ENCODE measurements around the gene GALNTL6. TPM values are rescaled to one million over a fixed set of nuclear protein-coding genes. Genes with fewer than 3 reads are reported as not detected.

The GALNTL6 gene
- total and polyA plus RNA-seq, 2 donors (not counting 1 experiment from before 2014, with no cell fraction given), result 0.99 to 1.1 TPM

- Mint-ChIP-seq H3K9me3 (ENCODE audit: insufficient read depth) (peaks cover 3% of the 10 kb centered on the region), H3K27me3 (no peaks in the 10 kb centered on the region), H3K4me1 (no peaks in the 10 kb centered on the region), H3K4me3 (no peak overlapping the region), H3K27ac (no peak overlapping the region)
- ChIA-PET CTCF (no interaction called here), POLR2A (no interaction called here)
- H3K9me3 ChIP-seq (ENCODE audit: control extremely low read depth in 1 of 3, control insufficient read depth in 2 of 3, insufficient read depth in 1 of 3, low read length in 2 of 3), result no peaks in the 10 kb centered on the region
- no peaks in the 10 kb centered on the region for H3K4me1 ChIP-seq (ENCODE audit: control insufficient read depth in 2 of 2, insufficient read depth in 2 of 2, low read length in 2 of 2)
- H3K79me2 ChIP-seq (ENCODE audit: control insufficient read depth, insufficient read depth, low read length), result no peaks in the 10 kb centered on the region
- no peaks in the 10 kb centered on the region for H3K36me3 ChIP-seq (replicated peaks in 1 of 2; ENCODE audit: control extremely low read depth in 1 of 2, control insufficient read depth in 1 of 2, extremely low read depth in 1 of 2, insufficient read depth in 2 of 2, low read length in 1 of 2)
- intact Hi-C loops (cut with micrococcal nuclease), result no loop called here
- no peak overlapping the region for H3K4me3 ChIP-seq (ENCODE audit: control extremely low read depth in 1 of 5, extremely low read depth in 1 of 5, insufficient read depth in 1 of 5, low read depth in 2 of 5, low read length in 4 of 5)
- no peaks in the 10 kb centered on the region for H3K27me3 ChIP-seq (replicated peaks in 1 of 4; ENCODE audit: control extremely low read depth in 1 of 4, control insufficient read depth in 3 of 4, insufficient read depth in 4 of 4, low read length in 3 of 4)
- H4K20me1 ChIP-seq (ENCODE audit: control insufficient read depth, insufficient read depth, low read length, poor library complexity, severe bottlenecking), result no peaks in the 10 kb centered on the region
- H3K9ac ChIP-seq (ENCODE audit: low read length), result no peak overlapping the region
- no peak for ATAC-seq (ENCODE audit: low read depth)
- no peak overlapping the region for H2AFZ ChIP-seq (ENCODE audit: insufficient read depth, low read depth, low read length, poor library complexity, severe bottlenecking)
- WGBS (ENCODE audit: insufficient coverage), result no CpG with 5 or more reads among the region's 1 CpG
- no peak overlapping the region for H3K4me2 ChIP-seq (replicated peaks; ENCODE audit: low read depth, low read length, poor library complexity, severe bottlenecking)
- no peak for TF ChIP-seq EZH2 (IDR thresholded peaks at IDR 0.05; ENCODE audit: borderline replicate concordance, insufficient read depth, low read depth, low read length, poor library complexity, severe bottlenecking)
- TF ChIP-seq CTCF (IDR thresholded peaks at IDR 0.05), result no peak
- no peak for DNase-seq
- no peak overlapping the region for H3K27ac ChIP-seq (ENCODE audit: low read length in 2 of 2)
These were observed 356.7 kb downstream of the GALNTL6 start for GRCh38 chr4:172169871-172170270.

GRCh38 chr4:172173206-172173605 is 360.0 kb downstream of the GALNTL6 start:
- 94% methylated on average over 2 of the region's 4 CpGs for WGBS (ENCODE audit: insufficient coverage)
- H3K27ac ChIP-seq (ENCODE audit: low read length in 2 of 2), result no peak overlapping the region
- Mint-ChIP-seq H3K4me1 (no peaks in the 10 kb centered on the region), H3K4me3 (no peak overlapping the region), H3K27me3 (no peaks in the 10 kb centered on the region), H3K9me3 (ENCODE audit: insufficient read depth) (peaks cover 3% of the 10 kb centered on the region), H3K27ac (no peak overlapping the region)
- H3K9ac ChIP-seq (ENCODE audit: low read length), result no peak overlapping the region
- ChIA-PET POLR2A (no interaction called here), CTCF (no interaction called here)
- DNase-seq (no peak), ATAC-seq (ENCODE audit: low read depth) (no peak)
- H3K36me3 ChIP-seq (replicated peaks in 1 of 2; ENCODE audit: control extremely low read depth in 1 of 2, control insufficient read depth in 1 of 2, extremely low read depth in 1 of 2, insufficient read depth in 2 of 2, low read length in 1 of 2), result no peaks in the 10 kb centered on the region
- no peak for TF ChIP-seq EZH2 (IDR thresholded peaks at IDR 0.05; ENCODE audit: borderline replicate concordance, insufficient read depth, low read depth, low read length, poor library complexity, severe bottlenecking)
- no peak overlapping the region for H3K4me2 ChIP-seq (replicated peaks; ENCODE audit: low read depth, low read length, poor library complexity, severe bottlenecking)
- intact Hi-C loops (cut with micrococcal nuclease), result no loop called here
- no peaks in the 10 kb centered on the region for H3K27me3 ChIP-seq (replicated peaks in 1 of 4; ENCODE audit: control extremely low read depth in 1 of 4, control insufficient read depth in 3 of 4, insufficient read depth in 4 of 4, low read length in 3 of 4)
- no peaks in the 10 kb centered on the region for H4K20me1 ChIP-seq (ENCODE audit: control insufficient read depth, insufficient read depth, low read length, poor library complexity, severe bottlenecking)
- H3K9me3 ChIP-seq (ENCODE audit: control extremely low read depth in 1 of 3, control insufficient read depth in 2 of 3, insufficient read depth in 1 of 3, low read length in 2 of 3), result no peaks in the 10 kb centered on the region
- no peak overlapping the region for H2AFZ ChIP-seq (ENCODE audit: insufficient read depth, low read depth, low read length, poor library complexity, severe bottlenecking)
- H3K79me2 ChIP-seq (ENCODE audit: control insufficient read depth, insufficient read depth, low read length), result no peaks in the 10 kb centered on the region
- no peaks in the 10 kb centered on the region for H3K4me1 ChIP-seq (ENCODE audit: control insufficient read depth in 2 of 2, insufficient read depth in 2 of 2, low read length in 2 of 2)
- H3K4me3 ChIP-seq (ENCODE audit: control extremely low read depth in 1 of 5, extremely low read depth in 1 of 5, insufficient read depth in 1 of 5, low read depth in 2 of 5, low read length in 4 of 5), result no peak overlapping the region
